WERI-Rb-1 (cell line): Measurements from ENCODE around the gene IFT43.
A peak's percentile ranks its signal among the peaks of the same experiment; 100 is the strongest.

Experiments used
- DNase-seq: peaks from one replicate; pipeline ENCODE4 v3.0.0-alpha.2; 2020
- H3K27ac ChIP-seq: fragments of 250-450 bp; sonication (Bioruptor Pico); 2 replicates; pipeline ENCODE4 v1.5.1; 2020; ENCODE audit warnings: mild to moderate bottlenecking, moderate library complexity
- H3K27me3 ChIP-seq: fragments of 250-450 bp; sonication (Bioruptor Pico); 2 replicates; pipeline ENCODE4 v1.5.1; 2021; ENCODE audit warnings: mild to moderate bottlenecking, low read depth, moderate library complexity; ENCODE audit not compliant: insufficient read depth, severe bottlenecking
- H3K36me3 ChIP-seq: fragments of 250-450 bp; sonication (Bioruptor Pico); 2 replicates; pipeline ENCODE4 v1.5.1; 2020; ENCODE audit warnings: mild to moderate bottlenecking, moderate library complexity
- H3K4me3 ChIP-seq: 2 replicates; pipeline ENCODE4 v1.5.1; 2011; ENCODE audit warnings: low read depth, mild to moderate bottlenecking, control low read depth, low read length
- H3K9me3 ChIP-seq: fragments of 250-450 bp; sonication (Bioruptor Pico); 2 replicates; pipeline ENCODE4 v1.5.1; 2021; ENCODE audit warnings: mild to moderate bottlenecking, moderate library complexity; ENCODE audit not compliant: severe bottlenecking
- CTCF ChIP-seq: IDR thresholded peaks from 2 replicates; pipeline ENCODE4 v1.5.1; 2011; ENCODE audit warnings: low read depth, mild to moderate bottlenecking, control low read depth, inconsistent platforms, low read length

Gene IFT43

GRCh38 chr14:76115010-76115422, 129.5 kb downstream of the IFT43 start:
- no peaks in the 10 kb centered on the region for H3K36me3 ChIP-seq
- H3K4me3 ChIP-seq, result no peak overlapping the region
- no peak for DNase-seq
- no peaks in the 10 kb centered on the region for H3K9me3 ChIP-seq
- no peak overlapping the region for H3K27ac ChIP-seq
- no peak for TF ChIP-seq CTCF
- no peaks in the 10 kb centered on the region for H3K27me3 ChIP-seq

- peak overlapping the region; percentile 54 for H3K27ac ChIP-seq
- H3K9me3 ChIP-seq, result no peaks in the 10 kb centered on the region
- peak; percentile 83 for DNase-seq
- H3K27me3 ChIP-seq, result no peaks in the 10 kb centered on the region
- no peak overlapping the region for H3K4me3 ChIP-seq
- no peak for TF ChIP-seq CTCF
- H3K36me3 ChIP-seq, result no peaks in the 10 kb centered on the region
Observed at GRCh38 chr14:76117789-76118484, 132.4 kb downstream of the IFT43 start.

GRCh38 chr14:76118594-76118993, 133.0 kb downstream of the IFT43 start:
- Histone ChIP-seq H3K36me3 (no peaks in the 10 kb centered on the region), H3K27ac (no peak overlapping the region), H3K9me3 (no peaks in the 10 kb centered on the region), H3K4me3 (no peak overlapping the region), H3K27me3 (no peaks in the 10 kb centered on the region)
- no peak for DNase-seq
- no peak for TF ChIP-seq CTCF

GRCh38 chr14:76121089-76121748, 135.7 kb downstream of the IFT43 start:
- no peak for TF ChIP-seq CTCF
- Histone ChIP-seq H3K27me3 (no peaks in the 10 kb centered on the region), H3K4me3 (no peak overlapping the region), H3K9me3 (no peaks in the 10 kb centered on the region), H3K27ac (no peak overlapping the region), H3K36me3 (no peaks in the 10 kb centered on the region)
- no peak for DNase-seq

- Histone ChIP-seq H3K27me3 (no peaks in the 10 kb centered on the region), H3K9me3 (no peaks in the 10 kb centered on the region), H3K36me3 (no peaks in the 10 kb centered on the region), H3K27ac (no peak overlapping the region), H3K4me3 (no peak overlapping the region)
- no peak for DNase-seq
- no peak for TF ChIP-seq CTCF
Observed at GRCh38 chr14:76123426-76124225, 138.1 kb downstream of the IFT43 start.
